Cardiac muscle cell (in vitro differentiated cells and primary cell): ENCODE results near the gene MZB1. TPM values are rescaled to one million over a fixed set of nuclear protein-coding genes. Genes with fewer than 3 reads are reported as not detected.

Experiments used
- DNase-seq, 2 donors: peaks; one replicate each; pipeline versions ENCODE4 v3.0.0 to v3.0.0-alpha.2; 2010 to 2017; ENCODE audit warnings: low read depth in 1 of 2, low spot score in 1 of 2
- H3K27ac ChIP-seq: fragments of 200-600 bp; sonication (generic); 2 replicates; pipeline ENCODE4 v1.5.1; 2016
- H3K27me3 ChIP-seq: fragments of 200-600 bp; sonication (generic); 2 replicates; pipeline ENCODE4 v1.6.0; 2016; ENCODE audit warnings: control low read depth
- H3K36me3 ChIP-seq: fragments of 200-600 bp; sonication (generic); 2 replicates; pipeline ENCODE4 v1.5.1; 2016; ENCODE audit warnings: control low read depth
- H3K4me1 ChIP-seq: fragments of 200-600 bp; sonication (generic); 2 replicates; pipeline ENCODE4 v1.8.1; 2017; ENCODE audit warnings: low read depth, mild to moderate bottlenecking, mixed run types
- H3K4me3 ChIP-seq: fragments of 200-600 bp; sonication (generic); 2 replicates; pipeline ENCODE4 v1.5.1; 2016; ENCODE audit warnings: mild to moderate bottlenecking
- H3K9me3 ChIP-seq: fragments of 200-600 bp; sonication (generic); 2 replicates; pipeline ENCODE4 v1.5.1; 2017; ENCODE audit warnings: low read depth, mild to moderate bottlenecking, control low read depth
- polyA plus RNA-seq: library from polyadenylated mRNA; unstranded; fragments of >200 nt; fragmentation: Nextera tagmentation; extraction: Ambion mirVana; gene quantifications from 2 replicates; pipeline ENCODE4 v1.2.1, GENCODE V29; 2016
- total RNA-seq: library from RNA; depleted of rRNA; stranded (reverse); fragments of >200 nt; gene quantifications from 2 replicates; pipeline ENCODE4 v1.2.3, GENCODE V29; 2016
- TF ChIP-seq, protein P1 (sequence below): IDR thresholded peaks from 2 replicates; pipeline ENCODE4 v1.5.1; 2012; ENCODE audit warnings: low read depth, mild to moderate bottlenecking, low read length

Gene MZB1
- total and polyA plus RNA-seq, 2 experiments from 2014 or later = 1.3 to 5.3 TPM

DNA sequence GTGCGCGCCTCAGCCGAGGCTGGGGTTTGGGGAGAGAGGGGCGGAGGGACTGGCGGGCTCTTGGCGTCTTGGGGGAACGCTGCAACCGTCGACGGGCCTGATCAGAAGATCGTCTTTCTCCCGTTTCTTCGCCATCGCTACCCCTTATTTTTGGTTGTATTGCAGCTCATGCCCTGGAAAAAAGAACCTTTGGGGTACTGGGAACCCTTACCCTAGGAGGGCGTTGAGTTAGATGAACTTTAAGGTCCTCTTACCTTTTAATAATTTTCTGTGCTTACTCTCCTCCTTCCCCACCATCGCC lies 47.3 kb downstream of the MZB1 start:
- DNase-seq = no peak
- Histone ChIP-seq H3K4me1 (peaks cover 12% of the 10 kb centered on the region), H3K4me3 (peak overlapping the region; percentile 75), H3K9me3 (no peaks in the 10 kb centered on the region), H3K27me3 (no peaks in the 10 kb centered on the region), H3K36me3 (no peaks in the 10 kb centered on the region), H3K27ac (peak overlapping the region; percentile 98)
- TF ChIP-seq, protein P1, sequence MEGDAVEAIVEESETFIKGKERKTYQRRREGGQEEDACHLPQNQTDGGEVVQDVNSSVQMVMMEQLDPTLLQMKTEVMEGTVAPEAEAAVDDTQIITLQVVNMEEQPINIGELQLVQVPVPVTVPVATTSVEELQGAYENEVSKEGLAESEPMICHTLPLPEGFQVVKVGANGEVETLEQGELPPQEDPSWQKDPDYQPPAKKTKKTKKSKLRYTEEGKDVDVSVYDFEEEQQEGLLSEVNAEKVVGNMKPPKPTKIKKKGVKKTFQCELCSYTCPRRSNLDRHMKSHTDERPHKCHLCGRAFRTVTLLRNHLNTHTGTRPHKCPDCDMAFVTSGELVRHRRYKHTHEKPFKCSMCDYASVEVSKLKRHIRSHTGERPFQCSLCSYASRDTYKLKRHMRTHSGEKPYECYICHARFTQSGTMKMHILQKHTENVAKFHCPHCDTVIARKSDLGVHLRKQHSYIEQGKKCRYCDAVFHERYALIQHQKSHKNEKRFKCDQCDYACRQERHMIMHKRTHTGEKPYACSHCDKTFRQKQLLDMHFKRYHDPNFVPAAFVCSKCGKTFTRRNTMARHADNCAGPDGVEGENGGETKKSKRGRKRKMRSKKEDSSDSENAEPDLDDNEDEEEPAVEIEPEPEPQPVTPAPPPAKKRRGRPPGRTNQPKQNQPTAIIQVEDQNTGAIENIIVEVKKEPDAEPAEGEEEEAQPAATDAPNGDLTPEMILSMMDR = no peak

DNA sequence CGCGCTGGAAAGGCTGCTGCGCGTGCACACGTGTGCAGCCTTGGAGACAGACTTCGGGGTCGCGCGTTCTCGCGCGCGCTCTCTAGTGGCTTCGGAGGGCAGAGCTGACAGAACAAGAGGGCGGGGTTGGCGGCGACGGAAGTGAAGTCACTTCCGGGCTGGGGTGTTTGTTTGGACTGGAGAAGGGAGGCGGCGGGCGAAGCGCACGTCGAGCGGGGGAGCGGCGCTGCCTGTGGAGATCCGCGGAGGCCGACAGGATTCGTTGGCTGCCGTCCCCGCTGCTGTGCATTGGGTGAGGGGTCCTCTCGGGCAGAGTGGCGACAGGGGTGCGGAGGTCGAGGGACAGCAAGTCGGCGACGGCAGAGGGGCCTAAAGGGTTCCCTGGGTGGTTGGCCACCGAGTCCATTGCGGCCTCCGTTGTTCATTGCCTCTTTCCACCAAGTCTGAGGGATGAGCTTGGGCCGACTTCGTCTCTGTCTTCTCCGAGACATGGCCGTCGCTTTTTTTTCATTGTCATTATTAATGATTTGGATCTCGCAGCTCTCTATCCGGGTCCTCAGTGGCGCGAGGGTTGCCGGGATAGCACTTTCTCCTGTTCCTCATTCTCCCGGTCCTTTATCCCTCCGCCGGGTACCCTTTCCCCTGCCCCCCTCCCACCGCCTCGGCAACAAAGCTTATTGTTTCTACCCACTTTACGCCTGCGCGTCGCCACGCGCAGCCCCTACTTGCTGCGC lies 47.9 kb downstream of the MZB1 start, which contains the start of gene PAIP2:
Gene PAIP2, plus strand, starts transcription at position 166 of the 734 bp plus-strand sequence. CDS start 21,931 bp downstream, outside the sequence.
- peak within 1 kb of the TSS; percentile 98 for H3K27ac ChIP-seq
- H3K4me1 ChIP-seq = peaks cover 12% of the 10 kb centered on the region
- H3K36me3 ChIP-seq = no peaks in the 10 kb centered on the region
- peak; percentile 98 to 99 for DNase-seq
- H3K4me3 ChIP-seq = peak within 1 kb of the TSS; percentile 75
- H3K9me3 ChIP-seq = no peaks in the 10 kb centered on the region
- TF ChIP-seq, protein P1 = peak; percentile 70
- no peaks in the 10 kb centered on the region for H3K27me3 ChIP-seq

DNA sequence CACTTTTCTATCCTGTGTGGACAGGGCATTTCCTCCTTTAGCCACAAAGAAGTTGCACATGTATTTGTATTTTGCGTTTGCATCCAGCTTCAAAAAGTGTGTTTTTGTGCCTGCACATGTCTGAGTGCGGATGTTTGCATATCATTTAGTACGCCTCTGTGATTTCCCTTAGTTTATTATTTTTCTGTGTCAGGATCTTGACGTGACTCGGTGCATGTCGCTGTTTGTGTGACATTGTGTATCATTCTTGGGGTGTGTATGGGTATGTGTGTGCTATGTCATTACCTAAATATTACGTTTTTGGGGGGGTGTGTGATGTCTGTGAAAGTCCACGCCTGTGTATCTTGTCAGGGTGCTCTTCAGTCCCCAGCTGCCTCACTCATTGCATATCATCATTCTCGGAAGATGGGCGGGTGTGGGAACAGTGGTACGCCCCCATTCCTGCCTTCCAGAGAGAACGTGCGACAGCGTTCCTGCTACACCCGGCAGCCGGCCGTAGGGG lies 48.5 kb downstream of the MZB1 start:
- TF ChIP-seq, protein P1 = no peak
- Histone ChIP-seq H3K4me1 (peaks cover 12% of the 10 kb centered on the region), H3K9me3 (no peaks in the 10 kb centered on the region), H3K4me3 (peak overlapping the region; percentile 75), H3K27ac (no peak overlapping the region), H3K36me3 (no peaks in the 10 kb centered on the region), H3K27me3 (no peaks in the 10 kb centered on the region)
- DNase-seq = no peak

DNA sequence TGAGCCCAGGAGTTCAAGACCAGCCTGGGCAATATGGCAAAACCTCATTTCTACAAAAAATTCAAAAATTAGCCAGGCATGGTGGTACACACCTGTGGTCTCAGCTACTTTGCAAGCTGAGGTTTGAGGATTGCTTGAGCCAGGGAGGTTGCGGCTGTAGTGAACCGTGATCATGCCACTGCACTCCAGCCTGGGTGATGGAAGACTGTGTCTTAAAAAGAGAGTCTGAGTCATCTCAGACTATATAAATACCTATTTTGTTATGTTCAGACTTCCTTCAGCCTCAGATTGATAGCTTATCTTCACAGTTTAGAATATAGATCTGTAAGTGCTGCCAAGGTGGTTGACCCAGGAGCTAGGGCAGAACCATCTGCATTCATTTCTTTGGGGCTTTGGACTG lies 49.7 kb downstream of the MZB1 start:
- H3K27ac ChIP-seq = no peak overlapping the region
- no peak for DNase-seq
- H3K9me3 ChIP-seq = no peaks in the 10 kb centered on the region
- TF ChIP-seq, protein P1 = no peak
- no peaks in the 10 kb centered on the region for H3K36me3 ChIP-seq
- H3K4me3 ChIP-seq = no peak overlapping the region
- H3K4me1 ChIP-seq = peaks cover 12% of the 10 kb centered on the region
- no peaks in the 10 kb centered on the region for H3K27me3 ChIP-seq

Other genes with a start within 250 kb of the MZB1 start
- gene SIL1, start 191.5 kb downstream of the MZB1 start, total RNA-seq = 42.4 and 49.8 TPM in 2 replicates
- 40.5 and 56.5 TPM in 2 replicates for gene SIL1, start 191.5 kb downstream of the MZB1 start, polyA plus RNA-seq
- 237 and 293 TPM in 2 replicates for gene MATR3, start 96.2 kb downstream of the MZB1 start, total RNA-seq
- 344 and 399 TPM in 2 replicates for gene MATR3, start 96.2 kb downstream of the MZB1 start, polyA plus RNA-seq
- 88.3 and 93.1 TPM in 2 replicates for gene PAIP2, start 48.1 kb downstream of the MZB1 start, total RNA-seq
- 220 and 243 TPM in 2 replicates for gene PAIP2, start 48.1 kb downstream of the MZB1 start, polyA plus RNA-seq
- 0.81 TPM in 1 of 2 replicates, not detected in the other for gene SLC23A1, start 6.6 kb downstream of the MZB1 start, total RNA-seq
- 0.06 and 0.37 TPM in 2 replicates for gene SLC23A1, start 6.6 kb downstream of the MZB1 start, polyA plus RNA-seq
- 22.2 and 42.5 TPM in 2 replicates for gene PROB1, start 5.2 kb upstream of the MZB1 start, total RNA-seq
- gene PROB1, start 5.2 kb upstream of the MZB1 start, polyA plus RNA-seq = 15.2 and 20.5 TPM in 2 replicates
- 14.2 and 45.3 TPM in 2 replicates for gene SPATA24, start 14.2 kb upstream of the MZB1 start, total RNA-seq
- gene SPATA24, start 14.2 kb upstream of the MZB1 start, polyA plus RNA-seq = 12.8 and 29.0 TPM in 2 replicates
- gene DNAJC18, start 49.6 kb upstream of the MZB1 start, total RNA-seq = 10.0 and 10.1 TPM in 2 replicates
- gene DNAJC18, start 49.6 kb upstream of the MZB1 start, polyA plus RNA-seq = 17.4 and 37.2 TPM in 2 replicates
- gene ECSCR, start 72.8 kb upstream of the MZB1 start, total RNA-seq = not detected in 2 replicates
- 0.97 and 1.5 TPM in 2 replicates for gene ECSCR, start 72.8 kb upstream of the MZB1 start, polyA plus RNA-seq
- gene SMIM33, start 81.1 kb upstream of the MZB1 start, total RNA-seq = not detected in 2 replicates
- 0.10 TPM in 1 of 2 replicates, not detected in the other for gene SMIM33, start 81.1 kb upstream of the MZB1 start, polyA plus RNA-seq
- 58.1 and 79.2 TPM in 2 replicates for gene STING1, start 92.8 kb upstream of the MZB1 start, total RNA-seq
- gene STING1, start 92.8 kb upstream of the MZB1 start, polyA plus RNA-seq = 59.9 and 69.0 TPM in 2 replicates
- 225 and 338 TPM in 2 replicates for gene UBE2D2, start 171.4 kb upstream of the MZB1 start, total RNA-seq
- gene UBE2D2, start 171.4 kb upstream of the MZB1 start, polyA plus RNA-seq = 236 and 291 TPM in 2 replicates